Measurements from ENCODE around the gene CDC14A. TPM values are rescaled to one million over a fixed set of nuclear protein-coding genes. Genes with fewer than 3 reads are reported as not detected.
"Not testable (repeated sequence)": the region's sequence is repeated elsewhere in the genome, so short reads cannot be mapped to it uniquely, and the experiment has no call there.

Gene CDC14A
- total and polyA plus RNA-seq, 2 donors (not counting 3 experiments of a cell fraction or from before 2014, with no cell fraction given) = 3.4 to 13.9 TPM

DNA sequence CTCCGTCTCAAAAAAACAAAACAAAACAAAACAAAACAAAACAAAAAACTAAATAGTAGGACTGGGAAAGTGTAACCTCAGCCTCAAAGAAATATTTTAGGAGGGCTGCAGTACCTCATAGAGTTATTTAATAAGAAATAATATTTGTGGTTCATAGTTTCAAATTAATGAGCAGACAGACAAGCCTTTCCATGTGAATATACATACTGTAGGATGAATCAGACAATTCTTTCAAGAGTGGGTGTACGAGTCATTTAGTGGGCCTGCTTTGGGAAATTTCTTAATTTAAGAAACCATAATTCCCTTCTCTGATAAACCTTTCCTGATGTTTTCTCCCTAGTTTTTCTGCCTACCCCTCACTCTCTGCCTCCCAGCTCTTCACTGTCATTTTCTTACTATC is 52.5 kb downstream of the CDC14A start:
- Histone ChIP-seq H3K27me3 (ENCODE audit: control insufficient read depth in 2 of 2, insufficient read depth in 2 of 2, low read length in 2 of 2) (no peaks in the 10 kb centered on the region), H3K36me3 (ENCODE audit: control insufficient read depth in 2 of 2, extremely low read depth in 1 of 2, insufficient read depth in 2 of 2, low read length in 2 of 2) (peaks cover 0 to 2% of the 10 kb centered on the region in 2 experiments), H3K9me3 (replicated peaks; ENCODE audit: control insufficient read depth, insufficient read depth, low read length) (no peaks in the 10 kb centered on the region), H3K4me1 (ENCODE audit: control insufficient read depth, extremely low read depth, insufficient read depth, low read length) (peaks cover 14% of the 10 kb centered on the region), H3K79me2 (ENCODE audit: control insufficient read depth, insufficient read depth, low read length) (no peaks in the 10 kb centered on the region), H4K20me1 (replicated peaks; ENCODE audit: control insufficient read depth, extremely low read depth, insufficient read depth, low read length) (no peaks in the 10 kb centered on the region), H3K9me1 (replicated peaks; ENCODE audit: control insufficient read depth, extremely low read depth, insufficient read depth, low read length) (no peaks in the 10 kb centered on the region), H3K9ac (replicated peaks; ENCODE audit: extremely low read depth, insufficient read depth, low read length) (no peak overlapping the region), H3K4me3 (replicated peaks in 1 of 3; ENCODE audit: insufficient read depth in 1 of 3, low read depth in 1 of 3, low read length in 3 of 3) (no peak overlapping the region), H3K27ac (ENCODE audit: insufficient read depth, low read depth, low read length) (no peak overlapping the region), H2AFZ (ENCODE audit: low read depth, low read length) (no peak overlapping the region), H3K4me2 (ENCODE audit: insufficient read depth, low read length) (no peak overlapping the region)
- ChIA-PET CTCF (interaction anchor here (1.1 kb wide), 1 partner anchor 17 kb away, joined by 3 read pairs; no protein-coding TSS in a partner anchor), POLR2A (no interaction called here)
- DNase-seq (ENCODE audit: low read depth, low spot score) = no peak
- no peak for FAIRE-seq
- TF ChIP-seq POLR2A (IDR thresholded peaks at IDR 0.05; ENCODE audit: low read depth, low read length) = no peak
- peak; percentile 24 for TF ChIP-seq FOS (IDR thresholded peaks at IDR 0.05; ENCODE audit: borderline replicate concordance, insufficient read depth, low read length)
- intact Hi-C loops (cut with micrococcal nuclease) = no loop called here
- BruUV-seq (replicated peaks) = no TSS peak
- dilution Hi-C loops (cut with MboI; ENCODE audit: extremely low pct_ligation_motif_present, low sequenced_read_pairs) = no loop called here

DNA sequence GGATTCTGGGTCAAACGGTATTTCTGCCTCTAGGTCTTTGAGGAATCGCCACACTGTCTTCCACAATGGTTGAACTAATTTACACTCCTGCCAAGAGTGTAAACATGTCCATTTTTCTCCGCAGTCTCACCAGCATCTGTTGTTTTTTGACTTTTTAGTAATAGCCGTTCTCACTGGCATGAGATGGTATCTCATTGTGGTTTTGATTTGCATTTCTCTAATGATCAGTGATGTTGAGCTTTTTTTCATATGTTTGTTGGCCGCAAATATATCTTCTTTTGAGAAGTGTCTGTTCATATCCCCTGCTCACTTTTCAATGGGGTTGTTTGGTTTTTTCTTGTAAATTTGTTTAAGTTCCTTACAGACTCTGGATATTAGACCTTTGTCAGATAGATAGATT is 53.6 kb downstream of the CDC14A start:
- H3K79me2 ChIP-seq (ENCODE audit: control insufficient read depth, insufficient read depth, low read length); H3K4me3 ChIP-seq (replicated peaks in 1 of 3; ENCODE audit: insufficient read depth in 1 of 3, low read depth in 1 of 3, low read length in 3 of 3); H3K27ac ChIP-seq (ENCODE audit: insufficient read depth, low read depth, low read length); H3K9me1 ChIP-seq (replicated peaks; ENCODE audit: control insufficient read depth, extremely low read depth, insufficient read depth, low read length); H2AFZ ChIP-seq (ENCODE audit: low read depth, low read length); dilution Hi-C loops (cut with MboI; ENCODE audit: extremely low pct_ligation_motif_present, low sequenced_read_pairs); H3K4me2 ChIP-seq (ENCODE audit: insufficient read depth, low read length); H3K4me1 ChIP-seq (ENCODE audit: control insufficient read depth, extremely low read depth, insufficient read depth, low read length); BruUV-seq (replicated peaks); FAIRE-seq; H4K20me1 ChIP-seq (replicated peaks; ENCODE audit: control insufficient read depth, extremely low read depth, insufficient read depth, low read length); DNase-seq (ENCODE audit: low read depth, low spot score); H3K9ac ChIP-seq (replicated peaks; ENCODE audit: extremely low read depth, insufficient read depth, low read length); POLR2A ChIA-PET; H3K27me3 ChIP-seq (ENCODE audit: control insufficient read depth in 2 of 2, insufficient read depth in 2 of 2, low read length in 2 of 2); H3K36me3 ChIP-seq (ENCODE audit: control insufficient read depth in 2 of 2, extremely low read depth in 1 of 2, insufficient read depth in 2 of 2, low read length in 2 of 2); H3K9me3 ChIP-seq (replicated peaks; ENCODE audit: control insufficient read depth, insufficient read depth, low read length); intact Hi-C loops (cut with micrococcal nuclease): not testable (repeated sequence)
- CTCF ChIA-PET = interaction anchor here (0.6 kb wide), 1 partner anchor 14 kb away, joined by 3 read pairs; no protein-coding TSS in a partner anchor

DNA sequence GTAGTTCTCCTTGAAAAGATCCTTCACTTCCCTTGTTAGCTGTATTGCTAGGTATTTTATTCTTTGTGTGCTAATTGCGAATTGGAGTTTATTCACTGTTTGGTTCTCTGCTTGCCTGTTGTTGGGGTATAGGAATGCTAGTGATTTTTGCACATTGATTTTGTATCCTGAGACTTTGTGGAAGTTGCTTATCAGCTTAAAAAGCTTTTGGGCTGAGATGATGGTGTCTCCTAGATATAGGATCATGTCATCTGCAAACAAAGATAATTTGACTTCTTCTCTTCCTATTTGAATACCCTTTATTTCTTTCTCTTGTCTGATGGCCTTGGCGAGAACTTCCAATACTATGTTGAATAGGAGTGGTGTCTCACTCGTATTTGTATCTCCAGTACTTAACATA is 55.1 kb downstream of the CDC14A start:
- BruUV-seq (replicated peaks); CTCF ChIA-PET; H3K9me3 ChIP-seq (replicated peaks; ENCODE audit: control insufficient read depth, insufficient read depth, low read length); H3K4me2 ChIP-seq (ENCODE audit: insufficient read depth, low read length); H3K4me1 ChIP-seq (ENCODE audit: control insufficient read depth, extremely low read depth, insufficient read depth, low read length); H2AFZ ChIP-seq (ENCODE audit: low read depth, low read length); POLR2A ChIA-PET; FAIRE-seq; intact Hi-C loops (cut with micrococcal nuclease); H3K79me2 ChIP-seq (ENCODE audit: control insufficient read depth, insufficient read depth, low read length); H3K4me3 ChIP-seq (replicated peaks in 1 of 3; ENCODE audit: insufficient read depth in 1 of 3, low read depth in 1 of 3, low read length in 3 of 3); H3K9ac ChIP-seq (replicated peaks; ENCODE audit: extremely low read depth, insufficient read depth, low read length); H3K9me1 ChIP-seq (replicated peaks; ENCODE audit: control insufficient read depth, extremely low read depth, insufficient read depth, low read length); H3K36me3 ChIP-seq (ENCODE audit: control insufficient read depth in 2 of 2, extremely low read depth in 1 of 2, insufficient read depth in 2 of 2, low read length in 2 of 2); H3K27ac ChIP-seq (ENCODE audit: insufficient read depth, low read depth, low read length); DNase-seq (ENCODE audit: low read depth, low spot score); H4K20me1 ChIP-seq (replicated peaks; ENCODE audit: control insufficient read depth, extremely low read depth, insufficient read depth, low read length); dilution Hi-C loops (cut with MboI; ENCODE audit: extremely low pct_ligation_motif_present, low sequenced_read_pairs); H3K27me3 ChIP-seq (ENCODE audit: control insufficient read depth in 2 of 2, insufficient read depth in 2 of 2, low read length in 2 of 2): not testable (repeated sequence)

Data from endothelial cell of umbilical vein (primary cell).